ENCODE results near the gene CST11. TPM values are rescaled to one million over a fixed set of nuclear protein-coding genes. Genes with fewer than 3 reads are reported as not detected.
A peak's percentile ranks its signal among the peaks of the same experiment; 100 is the strongest.

CST11 gene
- total and polyA plus RNA-seq, 10 of the 15 experiments (the other 5 are each of a cell fraction or from before 2014, with no cell fraction given) = 0.33 TPM; not detected in 9

GRCh38 chr20:23476015-23476754 lies 23.5 kb upstream of the CST11 start:
- BruUV-seq (replicated peaks) = no TSS peak
- CTCF ChIA-PET = no interaction called here
- Histone ChIP-seq H3K27me3 (replicated peaks in 1 of 2; ENCODE audit: control insufficient read depth in 2 of 2, insufficient read depth in 2 of 2, low read length in 1 of 2) (no peaks in the 10 kb centered on the region), H3K4me2 (ENCODE audit: control insufficient read depth, insufficient read depth) (no peak overlapping the region), H4K20me1 (ENCODE audit: control insufficient read depth, insufficient read depth) (no peaks in the 10 kb centered on the region), H3K36me3 (ENCODE audit: control insufficient read depth in 2 of 2, insufficient read depth in 2 of 2, low read length in 1 of 2) (no peaks in the 10 kb centered on the region), H2AFZ (ENCODE audit: control insufficient read depth, low read depth, low read length) (no peak overlapping the region), H3K9ac (ENCODE audit: control insufficient read depth, insufficient read depth, low read length) (no peak overlapping the region), H3K9me3 (replicated peaks; ENCODE audit: control insufficient read depth, insufficient read depth, low read length) (no peaks in the 10 kb centered on the region; the same call in 2 of the 3 replicates), H3K27ac (ENCODE audit: control insufficient read depth, insufficient read depth) (no peak overlapping the region), H3K79me2 (ENCODE audit: control insufficient read depth, insufficient read depth, low read length) (no peaks in the 10 kb centered on the region), H3K4me3 (no peak overlapping the region), H3K4me1 (ENCODE audit: control insufficient read depth, insufficient read depth, low read length) (no peaks in the 10 kb centered on the region)
- FAIRE-seq = no peak
- intact Hi-C loops (cut with micrococcal nuclease; ENCODE audit: unreplicated experiment) (no loop called here), in situ Hi-C loops (cut with MboI) (loop anchor here (10.0 kb wide), 1 partner anchor 61 kb away; no protein-coding TSS in a partner anchor)
- no peak for ATAC-seq
- WGBS (ENCODE audit: insufficient coverage, insufficient replicate concordance, low lambda C conversion rate, missing lambda C conversion rate) = 61% methylated on average over 6 of the region's 6 CpGs
- SMC1A ChIA-PET (ENCODE audit: uncharacterized antibody, unreplicated experiment) = no interaction called here
- POLR2A ChIA-PET = no interaction called here
- RAD21 ChIA-PET (ENCODE audit: unreplicated experiment) = no interaction called here
- no peak for TF ChIP-seq SMARCA5 (IDR thresholded peaks at IDR 0.05)
- no peak for TF ChIP-seq ATF7 (IDR thresholded peaks at IDR 0.05; ENCODE audit: low read depth)
- no peak for TF ChIP-seq POU2F2 (IDR thresholded peaks at IDR 0.05; ENCODE audit: borderline replicate concordance, low read depth, low read length)
- no peak for TF ChIP-seq JUND (IDR thresholded peaks at IDR 0.05; ENCODE audit: low read depth, low read length)
- TF ChIP-seq BCL3 (IDR thresholded peaks at IDR 0.05; ENCODE audit: borderline replicate concordance, insufficient read depth, low read depth, low read length, poor library complexity, severe bottlenecking) = peak; percentile 94
- TF ChIP-seq USF2 (IDR thresholded peaks at IDR 0.05; ENCODE audit: borderline replicate concordance, low read depth, low read length) = no peak
- TF ChIP-seq DPF2 (IDR thresholded peaks at IDR 0.05) = no peak
- TF ChIP-seq HDAC6 (IDR thresholded peaks at IDR 0.05; ENCODE audit: unreplicated experiment) = no peak
- TF ChIP-seq KLF5 (IDR thresholded peaks at IDR 0.05; ENCODE audit: partially characterized antibody) = no peak
- TF ChIP-seq PBX3 (IDR thresholded peaks at IDR 0.05; ENCODE audit: insufficient replicate concordance, low read depth, low read length) = peak; percentile 8
- 0 out of 2 replicates have a peak, but pooled peaks have one; percentile 14 for TF ChIP-seq IRF5 (IDR thresholded peaks at IDR 0.05; ENCODE audit: borderline replicate concordance)
- no peak for TF ChIP-seq NFXL1 (IDR thresholded peaks at IDR 0.05; ENCODE audit: borderline replicate concordance)
- TF ChIP-seq POLR2AphosphoS2 (IDR thresholded peaks at IDR 0.05; ENCODE audit: low read depth, low read length) = no peak
- no peak for TF ChIP-seq TARDBP (IDR thresholded peaks at IDR 0.05; ENCODE audit: borderline replicate concordance)
- no peak for DNase-seq (ENCODE audit: low read depth, low spot score)
